ENCODE results near the gene QRICH1.

Gene QRICH1
- total RNA-seq, result 18.9 reads per million, percentile 45 among the genes with 10 or more reads in this experiment

- peak; percentile 97 for DNase-seq
Observed at GRCh38 chr3:49093853-49094767, at the start of gene QRICH1. Gene QRICH1 (minus strand): TSS chr3:49094071. CDS start chr3:49077017, 17,054 bp downstream.

GRCh38 chr3:49140080-49140479 lies 46.2 kb upstream of the QRICH1 start:
- no peak for DNase-seq

GRCh38 chr3:49135499-49135898 lies 41.6 kb upstream of the QRICH1 start:
- no peak for DNase-seq

- no peak for DNase-seq
Observed at GRCh38 chr3:49134471-49135265, 40.8 kb upstream of the QRICH1 start.

- no peak for DNase-seq
Observed at GRCh38 chr3:49133226-49133951, 39.5 kb upstream of the QRICH1 start.

- DNase-seq, result no peak
Observed at GRCh38 chr3:49132437-49133225, 38.8 kb upstream of the QRICH1 start, which contains the start of gene LAMB2. Gene LAMB2 (minus strand): TSS chr3:49133050. CDS start chr3:49132867, 183 bp downstream.

GRCh38 chr3:49132073-49132436 lies 38.2 kb upstream of the QRICH1 start:
- DNase-seq, result no peak

GRCh38 chr3:49131576-49131975 lies 37.7 kb upstream of the QRICH1 start:
- no peak for DNase-seq

GRCh38 chr3:49131040-49131439 lies 37.2 kb upstream of the QRICH1 start:
- no peak for DNase-seq

- DNase-seq, result no peak
Observed at GRCh38 chr3:49124991-49125670, 31.3 kb upstream of the QRICH1 start.

- DNase-seq, result no peak
Observed at GRCh38 chr3:49124203-49124602, 30.3 kb upstream of the QRICH1 start.

GRCh38 chr3:49123687-49124086 lies 29.8 kb upstream of the QRICH1 start:
- no peak for DNase-seq

GRCh38 chr3:49122886-49123545 lies 29.1 kb upstream of the QRICH1 start:
- no peak for DNase-seq

GRCh38 chr3:49122451-49122850 lies 28.6 kb upstream of the QRICH1 start:
- no peak for DNase-seq

GRCh38 chr3:49122022-49122421 lies 28.2 kb upstream of the QRICH1 start:
- no peak for DNase-seq

- DNase-seq, result no peak
Observed at GRCh38 chr3:49121132-49121736, 27.4 kb upstream of the QRICH1 start.

- peak; percentile 90 for DNase-seq
Observed at GRCh38 chr3:49120438-49121131, 26.7 kb upstream of the QRICH1 start, which contains the start of gene USP19. Gene USP19 (minus strand): TSS chr3:49120823. CDS start chr3:49119145, 1,678 bp downstream.

- DNase-seq, result no peak
Observed at GRCh38 chr3:49120096-49120437, 26.2 kb upstream of the QRICH1 start.

- no peak for DNase-seq
Observed at GRCh38 chr3:49119439-49119838, 25.6 kb upstream of the QRICH1 start.

- no peak for DNase-seq
Observed at GRCh38 chr3:49119036-49119435, 25.2 kb upstream of the QRICH1 start.
